ENCODE results near the gene CD247. TPM values are rescaled to one million over a fixed set of nuclear protein-coding genes. Genes with fewer than 3 reads are reported as not detected.
A peak's percentile ranks its signal among the peaks of the same experiment; 100 is the strongest.

Gene CD247
- total and polyA plus RNA-seq, 9 of the 15 experiments (the other 6 are each of a cell fraction or from before 2014, with no cell fraction given), result 0.08 to 0.42 (median 0.28) TPM; not detected in 5

DNA sequence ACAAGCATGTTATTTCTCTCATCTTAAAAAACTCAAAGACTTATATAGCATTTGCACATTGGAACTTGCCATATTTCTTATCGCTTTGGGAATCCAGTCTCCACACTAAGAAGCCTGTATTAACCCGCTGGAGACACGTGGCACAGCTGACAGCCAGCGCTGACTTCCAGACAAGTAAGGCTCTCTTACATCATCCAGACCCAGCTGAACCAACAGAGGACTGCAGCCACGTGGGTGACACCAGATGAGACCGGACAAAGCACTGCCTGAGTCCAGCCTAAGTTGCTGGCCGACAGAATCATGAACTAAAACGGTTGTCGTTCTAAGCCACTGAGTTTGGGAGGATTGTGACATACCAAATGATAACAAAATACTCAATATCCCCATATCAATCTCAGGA lies 6.3 kb upstream of the CD247 start:
- 14% methylated on average over 9 of the region's 9 CpGs for WGBS (ENCODE audit: insufficient coverage, low coverage, missing lambda C conversion rate)
- peak; percentile 60 for FAIRE-seq
- in situ Hi-C loops (cut with MboI), result loop anchor here (5.0 kb wide), 2 partner anchors 257 to 457 kb away; no protein-coding TSS in a partner anchor
- TF ChIP-seq EHMT2 (IDR thresholded peaks at IDR 0.05) (no peak), ATF1 (CRISPR knock-in tag; IDR thresholded peaks at IDR 0.05) (no peak), ATF1 (tag; IDR thresholded peaks at IDR 0.05) (peak; percentile 48; the same call in 1 of the 2 replicates), CBX2 (IDR thresholded peaks at IDR 0.05; ENCODE audit: insufficient read depth, low read length, poor library complexity, severe bottlenecking) (no peak), ZNF263 (CRISPR knock-in tag; IDR thresholded peaks at IDR 0.05; ENCODE audit: borderline replicate concordance) (no peak), EGR1 (conservative IDR thresholded peaks at IDR 0.05) (no peak), CEBPB (tag; IDR thresholded peaks at IDR 0.05) (peak; percentile 84), ZNF778 (CRISPR knock-in tag; IDR thresholded peaks at IDR 0.05) (no peak), TGIF2 (CRISPR knock-in tag; IDR thresholded peaks at IDR 0.05) (no peak), FOXJ3 (CRISPR knock-in tag; IDR thresholded peaks at IDR 0.05) (no peak), PCBP2 (IDR thresholded peaks at IDR 0.05; ENCODE audit: low read depth, low read length, poor library complexity, severe bottlenecking) (no peak), ZNF586 (CRISPR knock-in tag; conservative IDR thresholded peaks at IDR 0.05) (no peak), ZZZ3 (IDR thresholded peaks at IDR 0.05) (no peak), ZNF717 (CRISPR knock-in tag; IDR thresholded peaks at IDR 0.05) (no peak), ZNF668 (CRISPR knock-in tag; IDR thresholded peaks at IDR 0.05) (0 out of 2 replicates have a peak, but pooled peaks have one; percentile 16), VEZF1 (CRISPR knock-in tag; IDR thresholded peaks at IDR 0.05) (no peak), TSC22D4 (tag; IDR thresholded peaks at IDR 0.05) (no peak), MAZ (CRISPR knock-in tag; conservative IDR thresholded peaks at IDR 0.05 in 1 of 2, IDR thresholded peaks at IDR 0.05 in 1 of 2) (no peak), CLOCK (CRISPR knock-in tag; IDR thresholded peaks at IDR 0.05; ENCODE audit: borderline replicate concordance) (no peak), TAF1 (IDR thresholded peaks at IDR 0.05; ENCODE audit: control insufficient read depth, extremely low read depth, insufficient read depth, low read length, severe bottlenecking) (no peak)

More for the DNA sequence above, 6.3 kb upstream of the CD247 start:
- H4K20me1 ChIP-seq (replicated peaks; ENCODE audit: control insufficient read depth, insufficient read depth, low read length), result no peaks in the 10 kb centered on the region
- H3K9ac ChIP-seq (ENCODE audit: insufficient read depth in 1 of 2, low read depth in 2 of 2, low read length in 2 of 2), result no peak overlapping the region
- H3K79me2 ChIP-seq (ENCODE audit: control insufficient read depth, insufficient read depth, low read length), result no peaks in the 10 kb centered on the region
- peak overlapping the region; percentile 66 for H2AFZ ChIP-seq (ENCODE audit: low read depth, low read length)
- H3K4me1 ChIP-seq (replicated peaks in 1 of 2; ENCODE audit: control insufficient read depth in 2 of 2, insufficient read depth in 2 of 2, low read length in 2 of 2), result peaks cover 5 to 19% of the 10 kb centered on the region in 2 experiments; a peak in 3 of 5 replicates
- H3K27me3 ChIP-seq (ENCODE audit: control insufficient read depth in 2 of 2, insufficient read depth in 2 of 2, low read length in 2 of 2), result 0 out of 5 replicates have a peak, but pooled peaks cover 0 to 1% of the 10 kb centered on the region in 2 experiments
- no peaks in the 10 kb centered on the region for H3K9me1 ChIP-seq (ENCODE audit: control insufficient read depth, insufficient read depth, low read length)
- no peak overlapping the region for H3K4me3 ChIP-seq
- H3K9me3 ChIP-seq (replicated peaks; ENCODE audit: control insufficient read depth, insufficient read depth, low read depth, low read length), result no peaks in the 10 kb centered on the region
- DNase-seq (ENCODE audit: extremely low read depth in 1 of 4, low spot score in 3 of 4) (peak in 3 of 4 experiments; percentile 33 to 63 (median 42)), ATAC-seq (peak; percentile 83)
- 0 out of 2 replicates have a peak overlapping the region, but pooled peaks have one; percentile 5 for H3K4me2 ChIP-seq (ENCODE audit: insufficient read depth, low read length)
- BruUV-seq (replicated peaks), result no TSS peak
- no peak overlapping the region for H3K27ac ChIP-seq (ENCODE audit: extremely low read depth, low read depth, low read length)
- intact Hi-C loops (cut with micrococcal nuclease), result loop anchor here (2.0 kb wide), 1 partner anchor 32 kb away; no protein-coding TSS in a partner anchor
- ChIA-PET POLR2A (interaction anchor here (0.6 to 1.8 kb wide), 6 partner anchors 9 to 610 kb away, joined by 3 to 6 read pairs (median 3); no protein-coding TSS in a partner anchor), CTCF (ENCODE audit: low intra/inter-chr PET ratio) (no interaction called here)
- H3K36me3 ChIP-seq (ENCODE audit: control insufficient read depth, insufficient read depth, low read length), result no peaks in the 10 kb centered on the region
